K562 (cell line): ENCODE data around the gene DGAT2.

Experiments
- ATF2 ChIP-seq: sonication (generic); formaldehyde crosslinking; IDR thresholded peaks from 2 replicates; pipeline ENCODE4 v1.8.1; 2022; ENCODE audit warnings: missing genetic modification reagents
- CBX3 ChIP-seq, 2 experiments: IDR thresholded peaks; 1 replicate in 1 of 2; 2 replicates in 1 of 2; pipeline ENCODE4 v1.6.1; 2012; ENCODE audit warnings: inconsistent platforms in 2 of 2, low read length in 2 of 2, borderline replicate concordance in 1 of 2, control low read depth in 1 of 2
- CTCF ChIP-seq, 3 experiments: IDR thresholded peaks in 2 of 3; conservative IDR thresholded peaks in 1 of 3; 2 replicates each; pipeline ENCODE4 v1.5.1; 2011 to 2012; ENCODE audit warnings: low read length in 3 of 3, mild to moderate bottlenecking in 3 of 3, control low read depth in 2 of 3, improper control_type of control experiment in 1 of 3, inconsistent platforms in 1 of 3, low read depth in 1 of 3, mixed read lengths in 1 of 3, moderate library complexity in 1 of 3; ENCODE audit not compliant: insufficient read depth in 2 of 3
- EZH2 ChIP-seq: IDR thresholded peaks from 2 replicates; pipeline ENCODE4 v1.6.1; 2012; ENCODE audit warnings: low read depth, mild to moderate bottlenecking, inconsistent platforms, low read length, borderline replicate concordance
- HCFC1 ChIP-seq: IDR thresholded peaks from 2 replicates; pipeline ENCODE4 v1.6.1; 2012; ENCODE audit warnings: low read depth, low read length, improper control_type of control experiment
- PCBP2 ChIP-seq: fragments of 200-400 bp; formaldehyde crosslinking; IDR thresholded peaks from 2 replicates; pipeline ENCODE4 v1.6.1; 2018; ENCODE audit warnings: low read length, low read depth, mild to moderate bottlenecking, moderate library complexity; ENCODE audit not compliant: poor library complexity, severe bottlenecking
- PKNOX1 ChIP-seq: fragments of 450-650 bp; IDR thresholded peaks from 2 replicates; pipeline ENCODE4 v1.6.1; 2016
- REST ChIP-seq, 2 experiments: fragments of 450-650 bp; formaldehyde crosslinking in 1 of 2; IDR thresholded peaks; 2 replicates each; pipeline versions ENCODE4 v1.4.0 to v1.6.1; 2014 to 2020; ENCODE audit warnings: mild to moderate bottlenecking in 2 of 2, borderline replicate concordance in 1 of 2, low read depth in 1 of 2
- SMAD4 ChIP-seq: fragments of 250-450 bp; sonication (Bioruptor Pico); conservative IDR thresholded peaks from 2 replicates; pipeline ENCODE4 v1.8.0; 2021; ENCODE audit warnings: inconsistent platforms, mild to moderate bottlenecking, moderate library complexity
- STAT6 ChIP-seq: sonication (generic); formaldehyde crosslinking; IDR thresholded peaks from 2 replicates; pipeline ENCODE4 v1.8.1; 2023; ENCODE audit warnings: mild to moderate bottlenecking, missing genetic modification reagents
- TBL1XR1 ChIP-seq, 2 experiments: IDR thresholded peaks; 2 replicates each; pipeline ENCODE4 v1.6.1; 2012; ENCODE audit warnings: improper control_type of control experiment in 2 of 2, low read length in 2 of 2, mild to moderate bottlenecking in 1 of 2
- THRAP3 ChIP-seq: fragments of 450-650 bp; IDR thresholded peaks from 2 replicates; pipeline ENCODE4 v1.6.1; 2016; ENCODE audit warnings: mild to moderate bottlenecking, inconsistent platforms, borderline replicate concordance
- ZC3H11A ChIP-seq: IDR thresholded peaks from 2 replicates; pipeline ENCODE4 v1.6.1; 2012; ENCODE audit warnings: low read depth, low read length, improper control_type of control experiment
- ZNF311 ChIP-seq: fragments of 250-450 bp; sonication (Bioruptor Pico); IDR thresholded peaks from 2 replicates; pipeline ENCODE4 v1.4.0; 2020; ENCODE audit warnings: mild to moderate bottlenecking, moderate library complexity

GRCh38 chr11:75762158-75762557 is 6.4 kb upstream of the DGAT2 start:
- no peak for TF ChIP-seq PCBP2
- no peak for TF ChIP-seq SMAD4
- no peak for TF ChIP-seq THRAP3
- TF ChIP-seq PKNOX1, result no peak
- no peak for TF ChIP-seq STAT6 (CRISPR knock-in tag)
- no peak for TF ChIP-seq CTCF (IDR thresholded peaks at IDR 0.05 in 2 of 3, conservative IDR thresholded peaks at IDR 0.05 in 1 of 3; ENCODE audit: insufficient read depth in 2 of 3, low read depth in 1 of 3, low read length in 3 of 3)
- TF ChIP-seq ZNF311 (CRISPR knock-in tag), result no peak
- no peak for TF ChIP-seq ZC3H11A
- TF ChIP-seq HCFC1, result no peak
- TF ChIP-seq EZH2, result no peak
- TF ChIP-seq CBX3 (IDR thresholded peaks at IDR 0.05; ENCODE audit: borderline replicate concordance in 1 of 2, low read length in 2 of 2), result no peak
- TF ChIP-seq REST (IDR thresholded peaks at IDR 0.05; ENCODE audit: borderline replicate concordance), result no peak
- TF ChIP-seq REST (CRISPR knock-in tag; IDR thresholded peaks at IDR 0.05; ENCODE audit: low read depth), result no peak
- no peak for TF ChIP-seq ATF2 (CRISPR knock-in tag)
- TF ChIP-seq TBL1XR1 (IDR thresholded peaks at IDR 0.05; ENCODE audit: low read length in 2 of 2), result no peak
